GM23338 (cell line): ENCODE data around the gene UBR2. TPM values are rescaled to one million over a fixed set of nuclear protein-coding genes. Genes with fewer than 3 reads are reported as not detected.

Source experiments
- CREB1 ChIP-seq: fragments of 250-450 bp; sonication (Bioruptor Pico); IDR thresholded peaks from 2 replicates; pipeline ENCODE4 v1.5.0; 2020; ENCODE audit warnings: low read depth, mild to moderate bottlenecking, moderate library complexity
- ZNF331 ChIP-seq: fragments of 250-450 bp; sonication (Bioruptor Pico); IDR thresholded peaks from 2 replicates; pipeline ENCODE4 v1.5.0; 2020; ENCODE audit warnings: low read depth, mild to moderate bottlenecking, moderate library complexity
- polyA plus RNA-seq: library from polyadenylated mRNA; unstranded; fragments of >200 nt; fragmentation: Nextera tagmentation; extraction: Ambion mirVana; gene quantifications from 2 replicates; pipeline ENCODE4 v1.2.1, GENCODE V29; 2016
- total RNA-seq: library from RNA; depleted of rRNA; stranded (reverse); fragments of >200 nt; shearing (Covaris generic); gene quantifications from 2 replicates; pipeline ENCODE4 v1.2.3, GENCODE V29; 2014
- TF ChIP-seq, protein P1 (sequence below): fragments of 250-450 bp; sonication (Bioruptor Pico); IDR thresholded peaks from 2 replicates; pipeline ENCODE4 v1.5.0; 2020; ENCODE audit warnings: mild to moderate bottlenecking, moderate library complexity
- TF ChIP-seq, protein P2 (sequence below), 2 experiments: fragments of 200-600 bp in 1 of 2; sonication (generic) in 1 of 2; conservative IDR thresholded peaks; 2 replicates each; pipeline versions ENCODE4 v1.5.1 to v1.6.1; 2016 to 2017; ENCODE audit warnings: antibody characterized with exemption in 2 of 2, low read depth in 2 of 2, mild to moderate bottlenecking in 2 of 2, moderate library complexity in 1 of 2
- TF ChIP-seq, protein P3 (sequence below): IDR thresholded peaks from one replicate; pipeline ENCODE4 v1.6.1; 2018; ENCODE audit warnings: antibody characterized with exemption; ENCODE audit not compliant: unreplicated experiment

UBR2 gene
- total and polyA plus RNA-seq, 2 experiments from 2014 or later = 6.7 to 21.2 TPM

DNA sequence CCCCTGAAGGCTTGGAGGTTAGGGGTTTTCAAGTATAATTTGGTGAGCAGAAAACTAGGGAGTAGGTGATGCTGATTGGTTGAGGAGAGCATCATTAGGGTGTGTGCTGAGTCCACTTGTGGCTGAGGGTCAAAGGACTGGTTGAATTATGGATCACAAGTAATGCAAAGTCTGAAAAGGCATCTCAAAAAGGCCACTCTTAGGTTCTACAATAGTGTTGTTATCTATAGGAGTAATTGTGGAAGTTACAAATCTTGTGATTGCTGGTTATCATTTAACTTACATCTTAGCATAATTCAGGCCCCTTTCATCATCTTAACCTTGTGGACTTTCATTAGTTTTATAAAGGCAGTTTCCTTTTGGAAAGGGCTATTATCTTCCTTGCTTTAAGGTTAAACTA is 60.8 kb downstream of the UBR2 start (continued):
- TF ChIP-seq, protein P1, sequence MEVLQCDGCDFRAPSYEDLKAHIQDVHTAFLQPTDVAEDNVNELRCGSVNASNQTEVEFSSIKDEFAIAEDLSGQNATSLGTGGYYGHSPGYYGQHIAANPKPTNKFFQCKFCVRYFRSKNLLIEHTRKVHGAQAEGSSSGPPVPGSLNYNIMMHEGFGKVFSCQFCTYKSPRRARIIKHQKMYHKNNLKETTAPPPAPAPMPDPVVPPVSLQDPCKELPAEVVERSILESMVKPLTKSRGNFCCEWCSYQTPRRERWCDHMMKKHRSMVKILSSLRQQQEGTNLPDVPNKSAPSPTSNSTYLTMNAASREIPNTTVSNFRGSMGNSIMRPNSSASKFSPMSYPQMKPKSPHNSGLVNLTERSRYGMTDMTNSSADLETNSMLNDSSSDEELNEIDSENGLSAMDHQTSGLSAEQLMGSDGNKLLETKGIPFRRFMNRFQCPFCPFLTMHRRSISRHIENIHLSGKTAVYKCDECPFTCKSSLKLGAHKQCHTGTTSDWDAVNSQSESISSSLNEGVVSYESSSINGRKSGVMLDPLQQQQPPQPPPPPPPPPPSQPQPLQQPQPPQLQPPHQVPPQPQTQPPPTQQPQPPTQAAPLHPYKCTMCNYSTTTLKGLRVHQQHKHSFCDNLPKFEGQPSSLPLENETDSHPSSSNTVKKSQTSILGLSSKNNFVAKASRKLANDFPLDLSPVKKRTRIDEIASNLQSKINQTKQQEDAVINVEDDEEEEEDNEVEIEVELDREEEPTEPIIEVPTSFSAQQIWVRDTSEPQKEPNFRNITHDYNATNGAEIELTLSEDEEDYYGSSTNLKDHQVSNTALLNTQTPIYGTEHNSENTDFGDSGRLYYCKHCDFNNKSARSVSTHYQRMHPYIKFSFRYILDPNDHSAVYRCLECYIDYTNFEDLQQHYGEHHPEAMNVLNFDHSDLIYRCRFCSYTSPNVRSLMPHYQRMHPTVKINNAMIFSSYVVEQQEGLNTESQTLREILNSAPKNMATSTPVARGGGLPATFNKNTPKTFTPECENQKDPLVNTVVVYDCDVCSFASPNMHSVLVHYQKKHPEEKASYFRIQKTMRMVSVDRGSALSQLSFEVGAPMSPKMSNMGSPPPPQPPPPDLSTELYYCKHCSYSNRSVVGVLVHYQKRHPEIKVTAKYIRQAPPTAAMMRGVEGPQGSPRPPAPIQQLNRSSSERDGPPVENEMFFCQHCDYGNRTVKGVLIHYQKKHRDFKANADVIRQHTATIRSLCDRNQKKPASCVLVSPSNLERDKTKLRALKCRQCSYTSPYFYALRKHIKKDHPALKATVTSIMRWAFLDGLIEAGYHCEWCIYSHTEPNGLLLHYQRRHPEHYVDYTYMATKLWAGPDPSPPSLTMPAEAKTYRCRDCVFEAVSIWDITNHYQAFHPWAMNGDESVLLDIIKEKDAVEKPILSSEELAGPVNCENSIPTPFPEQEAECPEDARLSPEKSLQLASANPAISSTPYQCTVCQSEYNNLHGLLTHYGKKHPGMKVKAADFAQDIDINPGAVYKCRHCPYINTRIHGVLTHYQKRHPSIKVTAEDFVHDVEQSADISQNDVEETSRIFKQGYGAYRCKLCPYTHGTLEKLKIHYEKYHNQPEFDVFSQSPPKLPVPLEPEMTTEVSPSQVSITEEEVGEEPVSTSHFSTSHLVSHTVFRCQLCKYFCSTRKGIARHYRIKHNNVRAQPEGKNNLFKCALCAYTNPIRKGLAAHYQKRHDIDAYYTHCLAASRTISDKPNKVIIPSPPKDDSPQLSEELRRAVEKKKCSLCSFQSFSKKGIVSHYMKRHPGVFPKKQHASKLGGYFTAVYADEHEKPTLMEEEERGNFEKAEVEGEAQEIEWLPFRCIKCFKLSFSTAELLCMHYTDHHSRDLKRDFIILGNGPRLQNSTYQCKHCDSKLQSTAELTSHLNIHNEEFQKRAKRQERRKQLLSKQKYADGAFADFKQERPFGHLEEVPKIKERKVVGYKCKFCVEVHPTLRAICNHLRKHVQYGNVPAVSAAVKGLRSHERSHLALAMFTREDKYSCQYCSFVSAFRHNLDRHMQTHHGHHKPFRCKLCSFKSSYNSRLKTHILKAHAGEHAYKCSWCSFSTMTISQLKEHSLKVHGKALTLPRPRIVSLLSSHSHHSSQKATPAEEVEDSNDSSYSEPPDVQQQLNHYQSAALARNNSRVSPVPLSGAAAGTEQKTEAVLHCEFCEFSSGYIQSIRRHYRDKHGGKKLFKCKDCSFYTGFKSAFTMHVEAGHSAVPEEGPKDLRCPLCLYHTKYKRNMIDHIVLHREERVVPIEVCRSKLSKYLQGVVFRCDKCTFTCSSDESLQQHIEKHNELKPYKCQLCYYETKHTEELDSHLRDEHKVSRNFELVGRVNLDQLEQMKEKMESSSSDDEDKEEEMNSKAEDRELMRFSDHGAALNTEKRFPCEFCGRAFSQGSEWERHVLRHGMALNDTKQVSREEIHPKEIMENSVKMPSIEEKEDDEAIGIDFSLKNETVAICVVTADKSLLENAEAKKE (CRISPR knock-in tag) = no peak
- TF ChIP-seq CREB1 (CRISPR knock-in tag) (no peak), ZNF331 (no peak)
- TF ChIP-seq, protein P2, sequence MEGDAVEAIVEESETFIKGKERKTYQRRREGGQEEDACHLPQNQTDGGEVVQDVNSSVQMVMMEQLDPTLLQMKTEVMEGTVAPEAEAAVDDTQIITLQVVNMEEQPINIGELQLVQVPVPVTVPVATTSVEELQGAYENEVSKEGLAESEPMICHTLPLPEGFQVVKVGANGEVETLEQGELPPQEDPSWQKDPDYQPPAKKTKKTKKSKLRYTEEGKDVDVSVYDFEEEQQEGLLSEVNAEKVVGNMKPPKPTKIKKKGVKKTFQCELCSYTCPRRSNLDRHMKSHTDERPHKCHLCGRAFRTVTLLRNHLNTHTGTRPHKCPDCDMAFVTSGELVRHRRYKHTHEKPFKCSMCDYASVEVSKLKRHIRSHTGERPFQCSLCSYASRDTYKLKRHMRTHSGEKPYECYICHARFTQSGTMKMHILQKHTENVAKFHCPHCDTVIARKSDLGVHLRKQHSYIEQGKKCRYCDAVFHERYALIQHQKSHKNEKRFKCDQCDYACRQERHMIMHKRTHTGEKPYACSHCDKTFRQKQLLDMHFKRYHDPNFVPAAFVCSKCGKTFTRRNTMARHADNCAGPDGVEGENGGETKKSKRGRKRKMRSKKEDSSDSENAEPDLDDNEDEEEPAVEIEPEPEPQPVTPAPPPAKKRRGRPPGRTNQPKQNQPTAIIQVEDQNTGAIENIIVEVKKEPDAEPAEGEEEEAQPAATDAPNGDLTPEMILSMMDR (conservative IDR thresholded peaks at IDR 0.05; ENCODE audit: low read depth in 2 of 2) = no peak
- TF ChIP-seq, protein P3, sequence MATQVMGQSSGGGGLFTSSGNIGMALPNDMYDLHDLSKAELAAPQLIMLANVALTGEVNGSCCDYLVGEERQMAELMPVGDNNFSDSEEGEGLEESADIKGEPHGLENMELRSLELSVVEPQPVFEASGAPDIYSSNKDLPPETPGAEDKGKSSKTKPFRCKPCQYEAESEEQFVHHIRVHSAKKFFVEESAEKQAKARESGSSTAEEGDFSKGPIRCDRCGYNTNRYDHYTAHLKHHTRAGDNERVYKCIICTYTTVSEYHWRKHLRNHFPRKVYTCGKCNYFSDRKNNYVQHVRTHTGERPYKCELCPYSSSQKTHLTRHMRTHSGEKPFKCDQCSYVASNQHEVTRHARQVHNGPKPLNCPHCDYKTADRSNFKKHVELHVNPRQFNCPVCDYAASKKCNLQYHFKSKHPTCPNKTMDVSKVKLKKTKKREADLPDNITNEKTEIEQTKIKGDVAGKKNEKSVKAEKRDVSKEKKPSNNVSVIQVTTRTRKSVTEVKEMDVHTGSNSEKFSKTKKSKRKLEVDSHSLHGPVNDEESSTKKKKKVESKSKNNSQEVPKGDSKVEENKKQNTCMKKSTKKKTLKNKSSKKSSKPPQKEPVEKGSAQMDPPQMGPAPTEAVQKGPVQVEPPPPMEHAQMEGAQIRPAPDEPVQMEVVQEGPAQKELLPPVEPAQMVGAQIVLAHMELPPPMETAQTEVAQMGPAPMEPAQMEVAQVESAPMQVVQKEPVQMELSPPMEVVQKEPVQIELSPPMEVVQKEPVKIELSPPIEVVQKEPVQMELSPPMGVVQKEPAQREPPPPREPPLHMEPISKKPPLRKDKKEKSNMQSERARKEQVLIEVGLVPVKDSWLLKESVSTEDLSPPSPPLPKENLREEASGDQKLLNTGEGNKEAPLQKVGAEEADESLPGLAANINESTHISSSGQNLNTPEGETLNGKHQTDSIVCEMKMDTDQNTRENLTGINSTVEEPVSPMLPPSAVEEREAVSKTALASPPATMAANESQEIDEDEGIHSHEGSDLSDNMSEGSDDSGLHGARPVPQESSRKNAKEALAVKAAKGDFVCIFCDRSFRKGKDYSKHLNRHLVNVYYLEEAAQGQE = no peak
